HG03066 (cell line): Measurements from ENCODE around the gene CFAP44.
A peak's percentile ranks its signal among the peaks of the same experiment; 100 is the strongest.
"Not testable (repeated sequence)": the region's sequence is repeated elsewhere in the genome, so short reads cannot be mapped to it uniquely, and the experiment has no call there.

Experiments
- ATAC-seq: cut with Tn5 transposase; IDR thresholded peaks from one replicate; pipeline ENCODE4 v1.9.1; 2021; ENCODE audit warnings: low read depth; ENCODE audit not compliant: unreplicated experiment

The CFAP44 gene, protein sequence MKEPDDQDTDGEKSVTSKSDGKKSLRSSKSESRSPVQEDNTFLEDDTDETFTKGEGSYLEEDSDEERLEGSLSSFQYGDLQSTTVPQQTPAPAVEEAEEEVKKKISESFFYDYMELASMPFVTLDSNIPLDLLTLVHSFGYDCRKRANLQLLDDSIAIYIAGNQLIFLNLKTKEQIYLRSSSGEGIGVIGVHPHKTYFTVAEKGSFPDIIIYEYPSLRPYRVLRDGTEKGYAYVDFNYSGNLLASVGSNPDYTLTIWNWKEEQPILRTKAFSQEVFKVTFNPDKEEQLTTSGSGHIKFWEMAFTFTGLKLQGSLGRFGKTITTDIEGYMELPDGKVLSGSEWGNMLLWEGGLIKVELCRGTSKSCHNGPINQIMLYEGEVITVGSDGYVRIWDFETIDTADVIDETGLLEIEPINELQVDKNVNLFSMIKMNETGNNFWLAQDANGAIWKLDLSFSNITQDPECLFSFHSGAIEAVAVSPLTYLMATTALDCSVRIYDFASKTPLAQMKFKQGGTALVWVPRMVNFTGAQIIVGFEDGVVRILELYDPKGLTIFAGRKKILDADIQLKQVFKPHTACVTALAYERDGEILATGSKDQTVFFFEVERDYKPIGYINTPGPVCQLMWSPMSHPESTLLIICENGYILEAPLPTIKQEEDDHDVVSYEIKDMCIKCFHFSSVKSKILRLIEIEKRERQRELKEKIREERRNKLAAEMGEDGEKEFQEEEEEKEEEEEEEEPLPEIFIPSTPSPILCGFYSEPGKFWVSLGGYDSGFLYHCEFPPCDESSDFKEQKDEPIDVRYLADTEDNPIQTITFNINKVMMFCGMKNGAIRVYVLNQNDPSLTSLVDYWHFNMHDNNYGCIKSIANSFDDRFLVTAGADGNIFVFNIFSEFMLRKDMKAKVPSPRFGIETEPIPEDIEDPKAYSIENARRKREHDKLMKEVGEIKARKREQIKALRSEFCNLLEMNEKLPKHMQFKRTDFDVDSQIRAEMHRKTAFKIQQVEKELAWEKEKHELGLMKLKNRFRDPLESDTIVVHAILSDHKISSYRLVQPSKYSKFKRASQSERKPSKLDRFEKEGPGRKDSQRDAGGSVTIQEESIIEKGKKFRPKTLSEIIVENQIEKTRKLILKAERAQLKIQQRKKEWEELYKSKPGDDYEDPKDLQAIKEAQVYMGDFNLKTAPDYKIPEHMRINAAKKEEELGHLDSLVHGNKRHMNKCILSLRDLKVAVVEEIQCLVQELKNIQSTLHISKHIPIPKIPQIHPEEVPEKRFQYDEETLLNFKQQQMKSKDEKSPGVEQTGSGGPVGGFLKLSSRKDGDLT (N-terminal part only)

DNA sequence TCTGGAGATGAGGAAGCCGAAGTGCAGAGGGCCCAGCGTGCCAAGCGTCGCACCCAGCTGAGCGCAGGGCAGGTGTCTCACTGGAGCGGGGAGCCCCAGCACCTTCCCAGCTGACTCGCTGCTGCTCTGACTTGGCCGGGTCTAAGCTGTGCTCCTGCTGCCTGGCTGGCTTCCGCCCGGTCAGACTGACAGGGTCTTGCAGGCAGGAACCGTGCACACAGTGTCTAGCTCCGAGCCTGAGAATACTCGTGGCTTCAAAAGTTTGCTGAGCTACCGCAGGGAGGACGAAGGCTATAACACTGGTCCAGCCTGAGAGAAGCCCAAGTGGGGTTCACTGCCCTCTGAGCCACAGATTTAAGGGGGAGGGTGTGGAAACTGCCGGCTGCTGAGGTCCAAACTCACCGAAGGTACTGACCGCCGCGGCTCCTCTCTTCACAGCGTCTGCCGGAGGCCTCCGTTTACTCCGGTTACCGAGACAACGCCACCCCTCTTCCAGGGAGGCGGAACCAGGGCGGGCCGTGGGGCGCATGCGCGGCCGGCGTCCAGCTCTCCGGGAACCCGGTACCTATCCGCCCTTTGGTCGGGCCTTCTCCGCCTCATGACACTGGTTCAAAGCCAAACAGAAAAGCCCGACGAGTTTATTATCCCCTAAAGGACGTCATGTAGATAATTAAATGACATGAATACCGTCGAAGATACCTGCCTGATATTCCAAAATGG lies at the start of gene CFAP44:
Gene CFAP44 (minus strand): TSS at position 443 of the 720 bp plus-strand sequence. CDS start 7,829 bp downstream, outside the sequence.
- ATAC-seq, result no peak

DNA sequence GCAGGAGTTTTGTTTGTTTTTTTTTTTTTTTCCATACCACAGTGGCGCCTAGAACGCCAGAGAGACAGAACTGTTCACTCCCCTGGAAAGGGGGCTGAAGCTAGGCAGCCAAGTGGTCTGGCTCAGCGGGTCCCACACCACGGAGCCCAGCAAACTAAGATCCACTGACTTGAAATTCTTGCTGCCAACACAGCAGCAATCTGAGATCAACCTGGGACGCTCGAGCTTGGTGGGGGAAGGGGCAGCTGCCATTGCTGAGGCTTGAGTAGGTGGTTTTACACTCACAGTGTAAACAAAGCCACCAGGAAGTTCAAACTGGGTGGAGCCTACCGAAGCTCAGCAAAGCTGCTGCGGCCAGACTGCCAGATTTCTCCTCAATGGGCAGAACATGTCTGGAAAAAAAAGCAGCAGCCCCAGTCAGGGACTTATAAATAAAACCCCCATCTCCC lies 43.9 kb upstream of the CFAP44 start:
- no peak for ATAC-seq

DNA sequence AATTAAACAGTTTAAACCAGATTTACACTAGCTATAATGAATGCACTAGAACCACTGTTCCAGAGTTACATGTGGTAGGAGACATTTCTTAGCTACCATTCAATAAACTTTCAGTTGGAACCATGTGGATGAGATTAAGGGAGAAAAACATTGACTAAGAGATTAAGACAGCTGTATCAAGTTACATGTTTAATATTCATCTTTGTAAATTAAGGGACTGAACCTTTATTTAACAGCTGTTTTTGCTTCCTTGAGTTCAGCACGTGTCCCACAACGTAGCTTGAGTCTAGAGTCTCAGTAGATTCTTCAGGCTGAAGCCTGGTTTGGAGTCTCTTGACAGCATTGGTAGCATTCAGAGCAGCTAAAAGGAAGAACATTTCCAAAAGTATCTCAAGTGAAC lies 27.2 kb upstream of the CFAP44 start:
- ATAC-seq, result no peak

DNA sequence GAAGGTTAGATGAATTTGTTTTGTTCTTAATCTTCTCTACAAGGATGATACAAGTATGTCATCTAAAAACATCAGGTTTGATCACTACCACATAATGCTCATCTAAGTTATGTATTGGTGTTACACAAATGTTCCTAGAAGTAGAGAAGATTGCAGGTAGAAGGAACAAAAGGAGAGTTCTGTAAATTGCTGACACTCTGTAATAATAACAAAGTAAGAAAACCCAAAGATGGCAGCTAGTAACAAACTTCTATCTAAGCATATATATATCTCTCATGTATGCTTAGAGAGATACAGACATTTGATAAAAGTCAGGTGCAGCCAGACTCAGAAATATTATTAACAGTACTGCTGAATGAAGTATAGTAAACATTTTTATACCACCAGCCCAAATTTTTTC lies 20.2 kb upstream of the CFAP44 start:
- ATAC-seq, result no peak

DNA sequence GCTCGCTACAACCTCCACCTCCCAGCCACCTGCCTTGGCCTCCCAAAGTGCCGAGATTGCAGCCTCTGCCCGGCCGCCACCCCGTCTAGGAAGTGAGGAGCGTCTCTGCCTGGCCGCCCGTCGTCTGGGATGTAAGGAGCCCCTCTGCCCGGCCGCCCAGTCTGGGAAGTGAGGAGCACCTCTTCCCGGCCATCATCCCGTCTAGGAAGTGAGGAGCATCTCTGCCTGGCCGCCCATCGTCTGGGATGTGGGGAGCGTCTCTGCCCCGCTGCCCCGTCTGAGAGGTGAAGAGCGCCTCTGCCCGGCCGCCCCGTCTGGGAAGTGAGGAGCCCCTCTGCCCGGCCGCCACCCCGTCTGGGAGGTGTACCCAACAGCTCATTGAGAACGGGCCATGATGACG lies 17.3 kb upstream of the CFAP44 start:
- not testable (repeated sequence) for ATAC-seq

DNA sequence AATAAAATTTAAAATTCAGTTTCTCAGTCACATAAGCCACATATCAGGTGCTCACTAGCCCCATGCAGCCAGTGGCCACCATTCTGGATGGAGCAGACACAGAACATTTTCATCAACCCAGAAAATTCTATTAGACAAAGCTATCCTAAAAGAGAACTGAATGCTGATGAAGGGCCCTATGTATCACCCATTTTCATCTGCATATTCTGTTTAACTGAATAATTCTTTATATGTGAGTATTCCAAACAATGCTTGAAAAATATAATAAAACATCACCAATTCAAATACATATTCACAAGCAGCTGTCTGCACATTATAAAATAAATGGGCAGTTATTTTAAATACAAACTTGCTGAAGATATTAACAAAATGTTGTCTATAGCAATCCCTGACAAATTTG lies 14.2 kb upstream of the CFAP44 start:
- no peak for ATAC-seq

DNA sequence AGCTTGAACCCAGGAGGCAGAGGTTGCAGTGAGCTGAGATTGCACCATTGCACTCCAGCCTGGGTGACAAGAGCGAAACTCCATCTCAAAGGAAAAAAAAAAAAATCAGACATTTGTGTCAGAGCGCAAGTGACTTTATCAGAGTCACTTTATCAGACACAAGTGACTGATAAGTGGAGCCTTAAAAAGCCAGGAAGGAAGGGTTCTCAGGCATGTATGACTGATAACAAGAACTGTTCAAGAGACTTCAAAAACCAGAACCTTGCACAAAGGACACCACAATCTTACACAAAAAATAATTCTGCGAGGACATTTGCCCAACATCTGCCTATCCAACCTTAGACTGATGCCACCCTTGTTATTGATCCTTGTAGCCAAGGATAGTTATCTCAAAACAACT lies 13.3 kb upstream of the CFAP44 start:
- ATAC-seq, result no peak

DNA sequence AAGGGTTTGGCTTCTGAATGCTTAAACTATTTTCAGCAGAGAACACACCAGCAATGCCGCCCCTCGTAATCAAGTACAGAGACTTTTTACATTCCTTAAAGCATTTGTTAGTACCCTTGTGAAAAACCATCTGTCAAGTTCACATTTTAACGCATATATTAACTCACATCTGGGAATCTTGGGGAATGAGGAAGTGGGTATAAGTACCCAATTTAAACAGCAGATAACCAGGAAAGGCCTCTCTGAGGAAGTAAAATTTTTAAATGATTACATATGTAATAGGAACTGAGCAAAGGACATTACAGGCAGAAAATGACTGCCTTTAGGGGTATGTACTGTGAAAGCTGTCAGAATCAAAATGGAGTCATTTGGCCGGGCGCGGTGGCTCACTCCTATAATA lies 12.8 kb upstream of the CFAP44 start:
- ATAC-seq, result no peak

DNA sequence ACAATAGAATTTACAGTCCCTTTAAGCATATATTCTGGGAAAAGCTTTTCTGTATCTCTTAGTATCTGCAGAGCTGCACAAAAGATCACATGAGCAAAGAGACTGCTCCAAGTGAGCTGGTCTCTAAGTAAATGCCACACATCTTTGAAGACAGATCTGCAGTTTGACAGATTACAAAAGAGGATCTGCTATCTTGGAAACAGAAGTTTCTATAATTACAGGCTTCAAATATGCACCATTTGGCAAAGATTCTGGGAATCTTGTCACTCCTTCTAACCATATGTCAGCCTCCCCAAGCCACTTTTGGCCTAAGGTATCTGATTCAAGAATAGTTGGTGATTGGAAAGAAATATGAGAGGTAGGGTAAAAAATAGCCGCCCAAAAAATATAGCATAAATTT lies 9.6 kb upstream of the CFAP44 start:
- ATAC-seq, result no peak

DNA sequence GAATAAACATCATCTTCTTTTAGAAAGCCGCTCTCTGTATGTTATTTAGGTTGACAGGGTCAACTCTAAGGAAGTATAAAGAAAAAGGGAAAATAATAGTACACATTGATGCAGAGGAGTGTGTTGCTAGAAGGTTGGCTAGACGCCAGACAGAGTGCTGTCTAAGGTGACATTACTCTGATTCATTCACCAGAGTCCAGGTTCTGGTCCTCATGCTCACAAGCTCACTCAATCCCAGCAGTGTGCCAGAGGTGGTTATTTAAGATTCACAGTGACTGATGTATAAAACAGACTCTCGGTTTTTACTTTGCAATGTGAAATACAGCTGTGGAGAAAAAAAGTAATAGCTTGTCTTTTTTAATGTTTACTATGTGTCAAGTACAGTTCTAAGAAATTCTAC lies 1.7 kb downstream of the CFAP44 start:
- no peak for ATAC-seq

DNA sequence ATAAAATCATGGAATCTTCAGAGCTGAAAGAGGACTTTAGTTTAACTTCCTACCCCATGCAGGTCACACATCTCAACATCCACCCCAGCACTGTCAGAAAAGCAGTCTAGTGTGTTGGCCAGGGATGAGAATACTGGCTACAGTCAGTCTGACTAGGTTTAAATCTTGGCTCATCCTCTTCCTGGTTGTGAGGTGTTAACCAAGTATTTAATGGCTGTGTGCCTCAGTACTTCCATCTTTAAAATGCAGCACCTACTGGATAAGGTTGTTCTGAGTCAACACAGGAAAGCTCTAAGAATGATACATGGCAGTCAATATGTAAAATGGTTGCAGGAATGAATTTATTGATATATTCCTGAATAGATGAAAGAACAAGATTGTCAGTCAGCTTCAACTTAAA lies 3.1 kb downstream of the CFAP44 start:
- no peak for ATAC-seq

DNA sequence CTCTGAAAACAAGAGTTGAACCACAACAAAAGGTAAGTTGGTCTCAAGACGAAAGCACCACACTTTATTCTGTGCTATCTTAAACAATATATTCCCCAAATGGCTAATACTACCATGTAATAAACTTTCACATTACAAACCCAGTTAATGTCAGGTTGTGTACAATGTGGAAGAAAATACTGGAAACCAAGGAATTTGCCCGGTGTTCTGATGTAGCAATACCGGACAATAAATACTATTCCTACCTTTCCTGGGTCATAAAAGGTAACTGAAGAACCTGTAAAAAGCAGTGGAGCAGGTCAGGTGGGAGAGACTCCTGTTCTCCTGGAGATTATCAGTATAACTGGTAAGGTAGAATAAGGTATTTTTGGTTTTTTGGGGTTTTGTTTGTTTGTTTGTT lies 3.9 kb downstream of the CFAP44 start:
- ATAC-seq, result no peak

DNA sequence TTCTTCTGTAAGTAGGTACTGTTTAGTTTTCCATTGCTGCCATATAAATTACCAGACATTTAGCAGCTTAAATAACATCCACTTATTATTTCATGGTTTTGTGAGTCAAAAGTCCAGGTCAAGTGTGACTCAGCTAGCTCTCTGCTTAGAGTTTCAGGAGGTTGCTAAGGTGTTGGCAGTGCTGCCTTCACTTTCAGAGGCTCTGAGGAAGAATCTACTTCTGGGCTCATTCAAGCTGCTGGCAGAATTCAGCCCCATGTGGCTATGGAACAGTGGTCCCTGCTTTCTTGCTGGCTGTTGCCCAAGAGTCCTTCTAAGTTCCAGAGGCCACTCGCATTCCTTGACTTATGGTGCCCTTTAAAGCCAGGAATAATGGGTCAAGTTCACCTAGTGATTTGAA lies 4.5 kb downstream of the CFAP44 start:
- no peak for ATAC-seq

DNA sequence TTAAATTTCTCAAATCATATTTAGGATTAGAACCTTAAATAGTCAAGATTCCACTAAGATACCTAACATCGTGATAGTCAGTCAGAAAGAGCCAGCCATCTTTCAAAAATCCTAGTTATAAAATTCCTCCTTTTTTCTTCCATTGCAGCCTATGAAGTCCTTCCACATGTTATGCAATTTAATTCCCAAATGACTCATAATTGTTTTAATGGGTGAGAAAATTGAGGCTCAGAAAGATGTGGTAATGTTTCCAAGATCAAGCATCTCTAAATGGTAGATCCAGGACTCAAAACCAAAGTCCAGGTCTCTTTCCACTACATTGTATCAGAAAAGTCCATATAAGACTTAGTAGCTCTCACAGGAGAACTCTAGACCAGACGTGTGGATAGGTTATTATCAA lies 9.5 kb downstream of the CFAP44 start:
- no peak for ATAC-seq

DNA sequence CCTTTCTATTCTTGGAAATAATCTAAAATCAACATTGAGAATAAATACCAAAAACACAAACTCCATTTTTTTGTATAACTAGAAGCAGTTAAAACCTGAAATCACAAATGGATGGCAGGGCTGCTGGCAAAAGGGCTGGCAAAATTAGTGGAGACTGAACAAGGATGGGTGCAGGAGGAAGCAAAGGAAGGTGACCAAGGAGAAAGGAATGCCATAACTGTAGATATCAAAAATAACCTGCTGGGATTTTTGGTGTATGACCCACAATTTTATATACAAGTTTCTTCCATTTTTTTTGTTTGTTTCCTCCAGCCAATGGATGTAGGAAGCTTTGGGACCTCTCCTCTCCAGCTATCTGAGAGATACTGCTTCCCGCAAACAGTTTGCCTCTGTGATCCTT lies 12.7 kb downstream of the CFAP44 start:
- ATAC-seq, result no peak

DNA sequence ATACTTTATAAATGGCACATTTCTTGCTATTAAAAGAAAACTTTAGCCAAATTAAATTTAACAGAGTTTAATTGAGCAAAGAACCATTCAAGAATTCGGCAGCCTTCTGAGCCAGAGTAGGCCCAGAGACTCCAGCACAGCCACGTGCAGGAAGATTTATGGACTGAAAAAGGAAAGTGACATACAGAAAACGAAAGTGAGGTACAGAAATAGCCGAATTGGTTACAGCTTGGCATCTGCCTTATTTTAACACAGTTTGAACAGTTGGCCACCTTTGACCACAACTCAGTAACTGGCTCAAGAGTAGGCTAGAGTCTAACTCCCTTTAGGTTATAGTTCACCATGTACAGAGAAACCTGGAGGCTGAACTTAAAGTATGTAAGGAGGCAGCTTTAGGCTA lies 17.6 kb downstream of the CFAP44 start:
- peak; percentile 60 for ATAC-seq

DNA sequence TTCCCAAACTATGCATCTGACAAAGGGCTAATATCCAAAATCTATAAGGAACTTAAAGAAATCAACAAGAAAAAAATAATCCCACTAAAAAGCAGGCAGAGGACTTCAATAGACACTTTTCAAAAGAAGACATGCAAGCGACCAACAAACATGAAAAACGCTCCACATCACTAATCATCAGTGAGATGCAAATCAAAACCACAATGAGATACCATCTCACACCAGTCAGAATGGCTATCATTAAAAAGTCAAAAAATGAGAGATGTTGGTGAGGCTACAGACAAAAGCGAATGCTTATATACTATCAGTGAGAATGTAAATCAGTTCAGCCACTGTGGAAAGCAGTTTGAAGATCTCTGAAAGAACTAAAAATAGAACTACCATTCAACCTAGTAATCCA lies 20.2 kb downstream of the CFAP44 start:
- ATAC-seq, result no peak

DNA sequence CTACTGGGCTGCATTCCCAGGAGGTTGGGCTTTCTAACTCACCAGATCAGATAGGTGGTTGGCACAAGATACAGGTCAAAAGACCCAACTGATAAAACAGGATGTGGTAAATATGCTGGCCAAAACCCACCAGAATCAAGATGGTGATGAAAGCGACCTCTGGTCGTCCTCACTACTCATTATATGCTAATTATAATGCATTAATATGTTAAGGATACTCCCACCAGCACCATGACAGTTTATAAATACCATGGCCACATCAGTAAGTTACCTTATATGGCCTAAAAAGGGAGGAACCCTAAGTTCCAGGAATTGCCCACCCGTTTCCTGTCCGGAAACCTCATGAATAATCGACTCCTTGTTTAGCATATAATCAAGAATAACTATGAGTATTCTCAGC lies 31.6 kb downstream of the CFAP44 start:
- no peak for ATAC-seq

DNA sequence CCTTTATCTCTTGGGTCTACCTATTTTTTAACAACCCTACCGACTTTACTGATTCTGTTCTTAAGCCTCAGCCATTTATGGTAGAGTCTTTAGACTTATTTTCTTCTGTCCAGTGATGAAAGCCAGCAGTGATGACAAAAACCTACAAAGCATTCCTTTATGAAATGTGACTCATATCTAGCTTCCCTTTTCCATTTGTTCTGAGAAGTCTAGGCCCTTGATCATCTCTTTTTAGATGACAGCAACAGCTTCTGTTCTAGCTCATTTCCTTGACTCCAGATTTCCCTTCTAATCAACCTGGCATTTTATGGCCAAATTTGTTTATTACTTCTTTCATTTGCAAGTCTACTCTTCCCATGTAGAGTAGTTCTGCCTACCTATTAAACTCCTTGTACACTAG lies 36.1 kb downstream of the CFAP44 start:
- ATAC-seq, result no peak

DNA sequence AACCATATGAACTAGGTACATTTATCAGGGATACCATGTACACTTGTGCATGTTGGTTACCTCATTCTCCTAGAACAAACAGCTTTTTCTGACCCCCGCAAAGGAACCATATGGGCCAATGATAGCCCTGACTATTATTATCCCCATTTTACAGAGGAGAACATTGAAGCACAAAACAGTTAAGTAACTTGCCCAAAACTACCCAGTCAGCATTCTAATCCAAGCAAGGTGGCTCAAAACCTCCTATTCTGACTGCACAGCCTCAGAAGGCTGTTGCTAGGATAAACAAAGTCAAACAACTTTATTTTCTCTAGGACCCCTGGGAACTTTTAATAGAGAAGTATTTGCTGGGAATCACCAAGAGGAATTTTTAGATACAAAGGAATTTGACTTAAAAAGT lies 36.7 kb downstream of the CFAP44 start:
- no peak for ATAC-seq
